GM12873 (cell line): ENCODE measurements around the gene SNX33.

Experiments used
- TF ChIP-seq, protein P1 (sequence below): IDR thresholded peaks from 2 replicates; pipeline ENCODE4 v1.5.1; 2012; ENCODE audit warnings: low read depth, mild to moderate bottlenecking, moderate library complexity, low read length, control low read depth; ENCODE audit not compliant: insufficient read depth; ENCODE audit errors: missing control alignments

SNX33 gene

DNA sequence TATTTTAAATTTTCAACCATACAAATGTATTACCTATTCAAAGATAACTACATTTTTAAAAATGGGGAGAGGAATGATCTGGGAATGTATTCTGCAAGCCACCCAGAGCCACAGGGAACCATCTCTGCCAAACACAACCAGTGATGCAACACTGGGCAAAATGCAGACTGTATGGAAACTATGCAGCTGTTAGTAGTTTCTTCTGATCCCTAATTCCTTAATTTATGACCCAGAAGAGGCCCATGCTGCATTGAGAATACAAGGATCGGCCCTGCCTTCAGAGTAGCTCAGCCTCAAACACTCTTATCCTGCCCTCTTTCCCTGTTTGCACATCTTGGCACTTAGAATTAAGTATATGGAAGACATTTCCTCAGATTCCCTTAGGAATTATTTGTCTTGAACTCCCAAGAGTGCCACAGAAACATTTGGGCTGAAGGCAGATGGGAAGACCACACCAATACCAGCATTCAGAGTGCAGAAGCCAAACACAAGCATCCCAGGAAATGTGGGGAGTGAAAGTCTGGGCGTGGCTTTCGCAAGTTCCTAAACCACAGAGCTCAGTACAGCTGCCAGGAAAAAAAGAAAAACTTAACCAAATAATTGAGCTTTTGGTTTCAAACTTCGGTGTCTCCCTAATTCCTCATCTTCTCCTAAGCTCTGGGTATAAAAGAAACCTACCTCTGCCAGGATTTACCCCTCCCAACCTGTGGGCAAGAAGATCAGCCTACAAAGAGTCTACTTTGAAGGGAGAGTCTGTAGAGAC lies 27.5 kb upstream of the SNX33 start:
- TF ChIP-seq, protein P1, sequence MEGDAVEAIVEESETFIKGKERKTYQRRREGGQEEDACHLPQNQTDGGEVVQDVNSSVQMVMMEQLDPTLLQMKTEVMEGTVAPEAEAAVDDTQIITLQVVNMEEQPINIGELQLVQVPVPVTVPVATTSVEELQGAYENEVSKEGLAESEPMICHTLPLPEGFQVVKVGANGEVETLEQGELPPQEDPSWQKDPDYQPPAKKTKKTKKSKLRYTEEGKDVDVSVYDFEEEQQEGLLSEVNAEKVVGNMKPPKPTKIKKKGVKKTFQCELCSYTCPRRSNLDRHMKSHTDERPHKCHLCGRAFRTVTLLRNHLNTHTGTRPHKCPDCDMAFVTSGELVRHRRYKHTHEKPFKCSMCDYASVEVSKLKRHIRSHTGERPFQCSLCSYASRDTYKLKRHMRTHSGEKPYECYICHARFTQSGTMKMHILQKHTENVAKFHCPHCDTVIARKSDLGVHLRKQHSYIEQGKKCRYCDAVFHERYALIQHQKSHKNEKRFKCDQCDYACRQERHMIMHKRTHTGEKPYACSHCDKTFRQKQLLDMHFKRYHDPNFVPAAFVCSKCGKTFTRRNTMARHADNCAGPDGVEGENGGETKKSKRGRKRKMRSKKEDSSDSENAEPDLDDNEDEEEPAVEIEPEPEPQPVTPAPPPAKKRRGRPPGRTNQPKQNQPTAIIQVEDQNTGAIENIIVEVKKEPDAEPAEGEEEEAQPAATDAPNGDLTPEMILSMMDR: no peak

DNA sequence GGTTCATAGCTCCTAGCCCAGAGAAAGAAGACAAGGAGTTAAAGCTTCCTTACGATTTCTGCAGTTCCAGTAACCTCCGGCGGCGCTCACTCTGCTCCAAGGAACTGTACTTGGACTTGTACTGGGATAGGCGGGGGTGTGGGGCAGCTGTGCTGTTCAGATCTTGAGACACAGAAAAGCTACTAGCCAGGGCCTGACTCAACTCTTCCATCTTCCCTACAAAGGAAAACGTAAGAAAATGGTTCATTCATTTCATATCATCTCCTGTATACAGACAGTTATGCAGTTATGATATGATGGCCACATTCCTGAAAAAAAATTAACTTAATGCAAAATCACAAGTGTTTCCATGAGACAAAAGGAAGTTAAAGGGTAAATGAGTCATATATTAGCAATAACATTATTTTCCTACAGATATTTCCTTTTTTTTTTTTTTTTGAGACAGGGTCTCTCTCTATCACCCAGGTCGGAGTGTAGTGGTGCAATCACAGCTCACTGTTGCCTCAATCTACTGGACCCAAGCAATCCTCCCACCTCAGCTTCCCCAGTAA lies 26.8 kb upstream of the SNX33 start:
- TF ChIP-seq, protein P1: no peak

DNA sequence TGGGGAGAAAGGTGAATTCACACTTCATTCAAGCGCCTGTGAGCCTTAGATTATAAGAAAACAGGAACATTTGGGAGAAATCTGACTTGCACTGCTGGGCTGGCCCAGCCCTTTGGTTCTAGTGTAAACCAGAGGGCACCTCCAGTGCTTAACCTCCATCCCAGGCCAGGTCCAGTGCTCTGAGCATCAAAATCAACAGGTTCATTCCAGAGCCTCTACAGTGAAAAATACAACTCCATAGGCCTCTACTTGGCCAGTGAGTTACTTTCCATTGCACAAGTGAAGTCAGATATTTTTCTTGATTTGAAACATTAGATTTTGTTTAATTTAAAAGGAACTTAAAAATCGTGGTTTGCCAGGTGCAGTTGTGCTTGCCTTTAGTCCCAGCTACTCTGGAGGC lies 25.2 kb upstream of the SNX33 start:
- TF ChIP-seq, protein P1: no peak

DNA sequence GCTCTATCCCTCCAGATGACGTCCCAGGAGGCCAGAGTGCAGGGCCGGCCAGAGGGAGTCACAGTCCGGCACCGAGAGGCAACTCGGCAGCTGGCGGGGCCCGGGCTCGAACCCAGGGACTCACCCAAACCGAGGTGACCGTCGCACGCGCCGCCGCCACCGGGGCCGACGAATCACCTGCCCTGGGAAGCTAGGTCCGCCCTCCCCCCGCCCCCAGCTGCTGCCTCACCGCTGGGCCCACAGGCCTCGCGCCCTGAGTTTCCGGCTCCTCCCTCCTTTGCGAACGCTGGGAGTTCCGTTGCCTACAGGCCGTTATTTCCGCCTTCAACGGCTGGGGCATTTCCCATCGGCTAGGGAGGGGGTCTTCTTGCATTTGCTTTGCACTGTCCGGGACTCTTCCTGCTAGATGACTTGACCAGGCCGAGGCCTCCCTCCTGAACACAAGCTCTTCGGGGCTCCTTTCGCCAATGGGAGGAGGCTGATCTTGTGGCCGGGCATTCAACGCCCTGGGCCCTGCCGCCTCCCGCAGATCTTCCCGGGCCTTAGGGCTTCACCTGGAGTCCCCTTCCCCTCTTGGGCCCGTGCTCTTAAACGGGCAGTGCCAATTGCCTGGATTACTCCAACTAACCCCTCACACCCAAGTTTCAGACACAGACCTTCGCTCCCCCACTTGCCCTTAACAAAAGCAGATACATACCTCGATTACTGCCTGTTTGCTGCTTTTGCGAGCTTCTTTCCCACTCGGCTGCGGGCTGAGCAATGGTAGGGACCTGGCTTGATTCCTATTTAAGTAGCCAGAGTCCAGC lies 22.0 kb upstream of the SNX33 start, which contains the start of gene SNUPN:
TSS of gene SNUPN (minus strand) at position 184 of the 806 bp plus-strand sequence. CDS start 4,674 bp downstream, outside the sequence.
- TF ChIP-seq, protein P1: no peak

DNA sequence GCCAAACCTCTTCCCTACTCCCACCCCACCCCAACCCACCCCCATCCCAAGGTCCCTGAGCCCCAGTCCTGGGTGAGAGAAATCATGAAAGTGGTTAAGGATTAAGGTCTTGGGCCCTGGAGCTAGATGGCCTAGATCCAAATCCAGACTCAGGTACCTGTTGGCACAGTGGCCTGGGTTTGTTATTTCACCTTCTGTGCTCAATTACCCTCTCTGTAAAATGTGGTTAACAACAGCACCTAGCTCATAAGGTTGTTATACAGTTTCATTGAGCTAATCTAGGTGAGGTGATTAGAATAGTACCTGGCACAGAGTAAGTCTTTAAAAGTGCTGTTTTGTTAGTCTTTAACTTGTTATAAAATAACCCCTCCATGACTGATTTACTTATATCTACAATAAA lies 15.8 kb upstream of the SNX33 start:
- TF ChIP-seq, protein P1: no peak

DNA sequence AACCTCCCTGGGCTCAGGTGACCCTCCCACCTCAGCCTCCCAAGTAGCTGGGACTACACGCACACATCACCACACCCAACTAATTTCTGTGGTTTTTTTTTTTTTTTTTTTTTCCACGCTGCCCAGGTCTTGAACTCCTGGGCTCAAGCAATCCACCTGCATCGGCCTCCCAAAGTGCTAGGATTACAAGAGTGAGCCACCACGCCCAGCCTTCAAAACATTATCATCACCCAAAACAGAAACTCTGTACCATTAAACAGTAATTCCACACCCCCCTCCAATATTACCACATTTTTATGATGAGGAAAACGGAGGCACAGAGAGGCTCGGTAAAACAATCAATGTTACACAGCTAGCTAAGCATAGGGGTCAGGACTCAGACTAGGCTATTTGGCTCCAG lies 11.7 kb upstream of the SNX33 start:
- TF ChIP-seq, protein P1: no peak
